Spleen (tissue), 11 donors: ENCODE results near the gene FUT7. TPM values are rescaled to one million over a fixed set of nuclear protein-coding genes. Genes with fewer than 3 reads are reported as not detected.

Experiments
- DNase-seq: peaks from one replicate; pipeline ENCODE4 v3.0.0-alpha.2; 2020
- H3K27ac ChIP-seq, 8 donors: fragments of 200-600 bp; sonication (generic) in 7 of 8; 1 replicate in 4 of 8; 2 replicates in 4 of 8; pipeline versions ENCODE4 v1.5.0 to v1.8.0; 2016 to 2021; ENCODE audit warnings: inconsistent platforms in 4 of 8, mild to moderate bottlenecking in 4 of 8, moderate library complexity in 1 of 8
- H3K27me3 ChIP-seq, 7 donors: fragments of 200-600 bp; sonication (generic) in 6 of 7; replicated peaks in 1 of 7; 1 replicate in 4 of 7; 2 replicates in 3 of 7; pipeline versions ENCODE4 v1.5.0 to v1.8.0; 2016 to 2021; ENCODE audit warnings: inconsistent platforms in 3 of 7, mild to moderate bottlenecking in 1 of 7
- H3K36me3 ChIP-seq, 6 donors: fragments of 200-600 bp; sonication (generic) in 5 of 6; 1 replicate in 4 of 6; 2 replicates in 2 of 6; pipeline versions ENCODE4 v1.5.0 to v1.8.0; 2016 to 2021; ENCODE audit warnings: inconsistent platforms in 2 of 6
- H3K4me1 ChIP-seq, 6 donors: fragments of 200-600 bp; sonication (generic) in 5 of 6; 1 replicate in 3 of 6; 2 replicates in 3 of 6; pipeline versions ENCODE4 v1.5.0 to v1.8.0; 2016 to 2021; ENCODE audit warnings: inconsistent platforms in 3 of 6
- H3K4me3 ChIP-seq, 8 donors: fragments of 200-600 bp; sonication (generic) in 7 of 8; 1 replicate in 4 of 8; 2 replicates in 4 of 8; pipeline versions ENCODE4 v1.5.0 to v1.8.0; 2016 to 2021; ENCODE audit warnings: inconsistent platforms in 4 of 8, mild to moderate bottlenecking in 4 of 8, moderate library complexity in 2 of 8
- H3K9me3 ChIP-seq, 8 donors: fragments of 200-600 bp; sonication (generic) in 7 of 8; 1 replicate in 4 of 8; 2 replicates in 4 of 8; pipeline versions ENCODE4 v1.5.0 to v1.8.0; 2016 to 2021; ENCODE audit warnings: inconsistent platforms in 4 of 8
- CTCF ChIP-seq, 11 experiments: fragments of 200-600 bp in 7 of 11; fragments of 450-650 bp in 4 of 11; sonication (generic) in 4 of 11; IDR thresholded peaks in 8 of 11; conservative IDR thresholded peaks in 3 of 11; 1 replicate in 7 of 11; 2 replicates in 4 of 11; pipeline versions ENCODE4 v1.4.0 to v1.8.0; 2016 to 2021; ENCODE audit warnings: antibody characterized with exemption in 11 of 11, inconsistent platforms in 4 of 11, mild to moderate bottlenecking in 1 of 11
- POLR2A ChIP-seq, 3 donors: fragments of 450-650 bp; IDR thresholded peaks; one replicate each; pipeline ENCODE4 v1.5.1; 2017; ENCODE audit warnings: antibody characterized with exemption in 3 of 3, mild to moderate bottlenecking in 1 of 3
- POLR2AphosphoS5 ChIP-seq, 3 donors: sonication (generic); formaldehyde crosslinking; IDR thresholded peaks; one replicate each; pipeline ENCODE4 v1.5.1; 2017; ENCODE audit warnings: antibody characterized with exemption in 3 of 3
- WGBS, 5 donors: extraction: QIAGEN DNeasy Blood & Tissue Kit in 3 of 5; methylation state at CpG; one replicate each; pipeline versions ENCODE4 v1.1.5 to v1.1.7; 2013 to 2018; 5-methylcytosine and 5-hydroxymethylcytosine counted together
- intact Hi-C: fragments of 100-400 bp; cut with DNase I; formaldehyde crosslinking; loops from one replicate; pipeline ENCODE4 v1.15.0; 2023; ENCODE audit warnings: low total_unique reads
- polyA plus RNA-seq, 3 donors: library from polyadenylated mRNA; stranded (reverse); fragments of 200-250 nt; gene quantifications; one replicate each; pipeline ENCODE4 v1.2.1, GENCODE V29; 2013
- total RNA-seq, 7 donors: library from RNA; depleted of rRNA in 3 of 7; stranded (reverse); fragments of >200 nt in 3 of 7; fragmentation: NEBNext Ultra II Directional in 4 of 7; extraction: Animal tissue kit (Norgen Biotek cat#: 25700) in 4 of 7; gene quantifications; one replicate each; pipeline versions ENCODE4 v1.1.0 to v1.2.1, GENCODE V29; 2016 to 2021
- donor health status: healthy with polysubstance abuse.
- donor health status: DM: no; HTN: no; CAD: no; lungs with moderate emphysema.
- donor health status: DM: no; HTN: no; CAD: no.
- donor health status: Bipolar disorder and iron deficiency.
- donor health status: healthy.
- donor health status: DM: no; HTN: no; CAD: no.
- donor health status: DM: yes; HTN: yes; CAD: no.

FUT7 gene
- total and polyA plus RNA-seq, 10 donors: 4.0 to 14.9 (median 6.3) TPM

GRCh38 chr9:137052293-137052692 is 20.4 kb upstream of the FUT7 start:
- Histone ChIP-seq H3K9me3 (no peaks in the 10 kb centered on the region), H3K4me3 (no peak overlapping the region), H3K27me3 (peaks cover 15 to 82% (median 72%) of the 10 kb centered on the region in 7 donors), H3K27ac (no peak overlapping the region), H3K4me1 (peaks cover 12 to 55% (median 34%) of the 10 kb centered on the region in 6 donors), H3K36me3 (no peaks in the 10 kb centered on the region)
- no peak for DNase-seq
- intact Hi-C loops: no loop called here
- WGBS, 5 donors: 74 to 83% (median 80%) methylated on average over 6 to 8 of the region's 8 CpGs
- TF ChIP-seq CTCF (IDR thresholded peaks at IDR 0.05 in 8 of 11, conservative IDR thresholded peaks at IDR 0.05 in 3 of 11) (no peak), POLR2A (IDR thresholded peaks at IDR 0.05) (no peak), POLR2AphosphoS5 (IDR thresholded peaks at IDR 0.05) (no peak)

GRCh38 chr9:137051145-137051724 is 19.3 kb upstream of the FUT7 start:
- peaks cover 15 to 93% (median 83%) of the 10 kb centered on the region in 7 donors for H3K27me3 ChIP-seq
- no peaks in the 10 kb centered on the region for H3K36me3 ChIP-seq
- H3K4me3 ChIP-seq: no peak overlapping the region
- H3K27ac ChIP-seq: no peak overlapping the region
- H3K4me1 ChIP-seq: peaks cover 13 to 64% (median 41%) of the 10 kb centered on the region in 6 donors
- 84 to 92% (median 87%) methylated on average over 5 to 17 of the region's 17 CpGs for WGBS, 5 donors
- TF ChIP-seq POLR2A (IDR thresholded peaks at IDR 0.05) (no peak), CTCF (IDR thresholded peaks at IDR 0.05 in 8 of 11, conservative IDR thresholded peaks at IDR 0.05 in 3 of 11) (no peak), POLR2AphosphoS5 (IDR thresholded peaks at IDR 0.05) (no peak)
- DNase-seq: no peak
- H3K9me3 ChIP-seq: no peaks in the 10 kb centered on the region
- intact Hi-C loops: no loop called here

GRCh38 chr9:137050570-137050969 is 18.7 kb upstream of the FUT7 start:
- intact Hi-C loops: no loop called here
- Histone ChIP-seq H3K27ac (no peak overlapping the region), H3K9me3 (no peaks in the 10 kb centered on the region), H3K36me3 (no peaks in the 10 kb centered on the region), H3K4me1 (peaks cover 17 to 64% (median 44%) of the 10 kb centered on the region in 6 donors), H3K4me3 (no peak overlapping the region), H3K27me3 (peaks cover 15 to 99% (median 89%) of the 10 kb centered on the region in 7 donors)
- 64 to 88% (median 79%) methylated on average over 4 to 5 of the region's 5 CpGs for WGBS, 5 donors
- DNase-seq: no peak
- TF ChIP-seq CTCF (IDR thresholded peaks at IDR 0.05 in 8 of 11, conservative IDR thresholded peaks at IDR 0.05 in 3 of 11) (no peak), POLR2AphosphoS5 (IDR thresholded peaks at IDR 0.05) (no peak), POLR2A (IDR thresholded peaks at IDR 0.05) (no peak)

GRCh38 chr9:137049544-137050449 is 17.9 kb upstream of the FUT7 start:
- DNase-seq: no peak
- no peak overlapping the region for H3K27ac ChIP-seq
- H3K4me1 ChIP-seq: peaks cover 21 to 64% (median 46%) of the 10 kb centered on the region in 6 donors
- no peaks in the 10 kb centered on the region for H3K36me3 ChIP-seq
- H3K27me3 ChIP-seq: peaks cover 15 to 100% (median 97%) of the 10 kb centered on the region in 7 donors
- TF ChIP-seq POLR2AphosphoS5 (IDR thresholded peaks at IDR 0.05): no peak
- TF ChIP-seq CTCF (IDR thresholded peaks at IDR 0.05 in 8 of 11, conservative IDR thresholded peaks at IDR 0.05 in 3 of 11): peak in 10 of 11 experiments; percentile 12 to 68 (median 40)
- TF ChIP-seq POLR2A (IDR thresholded peaks at IDR 0.05): no peak
- H3K4me3 ChIP-seq: no peak overlapping the region
- WGBS, 5 donors: 34 to 48% (median 42%) methylated on average over 26 to 38 of the region's 38 CpGs
- H3K9me3 ChIP-seq: no peaks in the 10 kb centered on the region
- intact Hi-C loops: no loop called here
